H1 (cell line): Measurements from ENCODE around the gene KIAA0319L.

Source experiments
- CBX5 ChIP-seq: fragments of 300-800, 300-1000 bp; sonication (generic); IDR thresholded peaks from 2 replicates; pipeline ENCODE4 v1.7.1; 2016; ENCODE audit warnings: antibody characterized with exemption, low read length, low read depth
- KDM1A ChIP-seq: fragments of 200-600, 300-600 bp; sonication (generic); IDR thresholded peaks from 2 replicates; pipeline ENCODE4 v1.7.1; 2016; ENCODE audit warnings: mild to moderate bottlenecking, low read length, borderline replicate concordance
- POLR2AphosphoS5 ChIP-seq: IDR thresholded peaks from 2 replicates; pipeline ENCODE4 v1.6.1; 2011; ENCODE audit warnings: low read depth, low read length
- TF ChIP-seq, protein P1 (sequence below): IDR thresholded peaks from 2 replicates; pipeline ENCODE4 v1.6.1; 2012; ENCODE audit warnings: inconsistent platforms
- TF ChIP-seq, protein P2 (sequence below): IDR thresholded peaks from 2 replicates; pipeline ENCODE4 v1.6.1; 2011; ENCODE audit warnings: low read length, improper control_type of control experiment
- TF ChIP-seq, protein P3 (sequence below), 3 experiments: IDR thresholded peaks; 1 replicate in 2 of 3; 2 replicates in 1 of 3; pipeline versions ENCODE4 v1.5.1 to v1.6.1; 2011; ENCODE audit warnings: low read length in 3 of 3, mild to moderate bottlenecking in 3 of 3, inconsistent platforms in 2 of 3, low read depth in 1 of 3, moderate library complexity in 1 of 3; ENCODE audit not compliant: insufficient read depth in 1 of 3; ENCODE audit errors: control extremely low read depth in 1 of 3

DNA sequence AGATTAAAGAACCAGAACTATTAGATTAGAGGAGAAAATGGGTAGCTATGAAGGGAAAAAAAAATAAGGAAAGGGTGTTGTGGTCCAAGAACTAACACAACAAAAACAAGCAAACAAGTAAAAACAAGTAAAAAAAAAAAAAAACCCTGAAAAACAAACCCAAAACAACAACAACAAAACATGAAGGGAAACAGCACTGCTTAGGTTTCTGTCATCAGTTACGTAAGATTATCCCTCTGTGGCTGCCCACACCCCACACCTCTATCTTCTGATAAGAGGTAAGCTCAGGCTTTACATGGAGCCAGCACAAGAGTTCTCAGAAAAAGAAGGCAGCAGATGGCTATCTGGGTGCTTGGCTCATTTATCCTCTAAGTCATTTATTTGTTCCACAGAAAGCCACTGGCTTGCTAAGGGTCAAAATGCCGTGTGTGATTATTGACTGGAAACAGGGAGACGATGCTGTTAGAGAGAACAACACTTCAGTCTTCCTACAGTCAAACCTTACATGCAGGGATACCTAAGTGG, 57.5 kb downstream of the KIAA0319L start:
- TF ChIP-seq, protein P1, sequence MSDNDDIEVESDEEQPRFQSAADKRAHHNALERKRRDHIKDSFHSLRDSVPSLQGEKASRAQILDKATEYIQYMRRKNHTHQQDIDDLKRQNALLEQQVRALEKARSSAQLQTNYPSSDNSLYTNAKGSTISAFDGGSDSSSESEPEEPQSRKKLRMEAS, result no peak
- TF ChIP-seq, protein P2, sequence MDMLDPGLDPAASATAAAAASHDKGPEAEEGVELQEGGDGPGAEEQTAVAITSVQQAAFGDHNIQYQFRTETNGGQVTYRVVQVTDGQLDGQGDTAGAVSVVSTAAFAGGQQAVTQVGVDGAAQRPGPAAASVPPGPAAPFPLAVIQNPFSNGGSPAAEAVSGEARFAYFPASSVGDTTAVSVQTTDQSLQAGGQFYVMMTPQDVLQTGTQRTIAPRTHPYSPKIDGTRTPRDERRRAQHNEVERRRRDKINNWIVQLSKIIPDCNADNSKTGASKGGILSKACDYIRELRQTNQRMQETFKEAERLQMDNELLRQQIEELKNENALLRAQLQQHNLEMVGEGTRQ, result no peak
- no peak for TF ChIP-seq KDM1A
- TF ChIP-seq, protein P3, sequence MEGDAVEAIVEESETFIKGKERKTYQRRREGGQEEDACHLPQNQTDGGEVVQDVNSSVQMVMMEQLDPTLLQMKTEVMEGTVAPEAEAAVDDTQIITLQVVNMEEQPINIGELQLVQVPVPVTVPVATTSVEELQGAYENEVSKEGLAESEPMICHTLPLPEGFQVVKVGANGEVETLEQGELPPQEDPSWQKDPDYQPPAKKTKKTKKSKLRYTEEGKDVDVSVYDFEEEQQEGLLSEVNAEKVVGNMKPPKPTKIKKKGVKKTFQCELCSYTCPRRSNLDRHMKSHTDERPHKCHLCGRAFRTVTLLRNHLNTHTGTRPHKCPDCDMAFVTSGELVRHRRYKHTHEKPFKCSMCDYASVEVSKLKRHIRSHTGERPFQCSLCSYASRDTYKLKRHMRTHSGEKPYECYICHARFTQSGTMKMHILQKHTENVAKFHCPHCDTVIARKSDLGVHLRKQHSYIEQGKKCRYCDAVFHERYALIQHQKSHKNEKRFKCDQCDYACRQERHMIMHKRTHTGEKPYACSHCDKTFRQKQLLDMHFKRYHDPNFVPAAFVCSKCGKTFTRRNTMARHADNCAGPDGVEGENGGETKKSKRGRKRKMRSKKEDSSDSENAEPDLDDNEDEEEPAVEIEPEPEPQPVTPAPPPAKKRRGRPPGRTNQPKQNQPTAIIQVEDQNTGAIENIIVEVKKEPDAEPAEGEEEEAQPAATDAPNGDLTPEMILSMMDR (IDR thresholded peaks at IDR 0.05; ENCODE audit: control extremely low read depth in 1 of 3, insufficient read depth in 1 of 3, low read depth in 1 of 3, low read length in 3 of 3), result no peak
- TF ChIP-seq POLR2AphosphoS5, result no peak
- TF ChIP-seq CBX5, result no peak
